Measurements from ENCODE around the gene ACVR2B.

The ACVR2B gene

GRCh38 chr3:38488949-38489348 lies 35.3 kb downstream of the ACVR2B start:
- no peak for DNase-seq

- DNase-seq = no peak
Observed at GRCh38 chr3:38489766-38490165, 36.1 kb downstream of the ACVR2B start.

- no peak for DNase-seq
Observed at GRCh38 chr3:38490281-38491030, 36.8 kb downstream of the ACVR2B start.

- DNase-seq = no peak
Observed at GRCh38 chr3:38491215-38491614, 37.5 kb downstream of the ACVR2B start.

GRCh38 chr3:38493031-38493430 lies 39.3 kb downstream of the ACVR2B start:
- peak; percentile 12 for DNase-seq

GRCh38 chr3:38496131-38496910 lies 42.6 kb downstream of the ACVR2B start, which contains the start of gene EXOG:
EXOG (plus strand) TSS chr3:38496340; CDS start chr3:38496368, 28 bp downstream.
- peak; percentile 91 for DNase-seq

GRCh38 chr3:38497031-38497430 lies 43.3 kb downstream of the ACVR2B start:
- peak; percentile 48 for DNase-seq

- peak; percentile 27 for DNase-seq
Observed at GRCh38 chr3:38500688-38501417, 47.2 kb downstream of the ACVR2B start.

- DNase-seq = no peak
Observed at GRCh38 chr3:38507120-38507519, 53.4 kb downstream of the ACVR2B start.

GRCh38 chr3:38509732-38510131 lies 56.0 kb downstream of the ACVR2B start:
- DNase-seq = no peak

GRCh38 chr3:38510631-38511030 lies 56.9 kb downstream of the ACVR2B start:
- DNase-seq = no peak

- DNase-seq = no peak
Observed at GRCh38 chr3:38511546-38511945, 57.9 kb downstream of the ACVR2B start.

GRCh38 chr3:38515367-38515766 lies 61.7 kb downstream of the ACVR2B start:
- DNase-seq = no peak

GRCh38 chr3:38516669-38517068 lies 63.0 kb downstream of the ACVR2B start:
- DNase-seq = peak; percentile 6

- DNase-seq = peak; percentile 13
Observed at GRCh38 chr3:38519000-38519399, 65.3 kb downstream of the ACVR2B start.

GRCh38 chr3:38519651-38520050 lies 66.0 kb downstream of the ACVR2B start:
- no peak for DNase-seq

GRCh38 chr3:38521391-38521987 lies 67.8 kb downstream of the ACVR2B start:
- DNase-seq = peak; percentile 60

GRCh38 chr3:38522002-38522401 lies 68.3 kb downstream of the ACVR2B start:
- DNase-seq = no peak

- DNase-seq = peak; percentile 70
Observed at GRCh38 chr3:38524141-38524739, 70.5 kb downstream of the ACVR2B start.

- no peak for DNase-seq
Observed at GRCh38 chr3:38526792-38527191, 73.1 kb downstream of the ACVR2B start.

- peak; percentile 9 for DNase-seq
Observed at GRCh38 chr3:38528457-38528856, 74.8 kb downstream of the ACVR2B start.

GRCh38 chr3:38532529-38532928 lies 78.8 kb downstream of the ACVR2B start:
- no peak for DNase-seq
